Smooth muscle cell (in vitro differentiated cells): Measurements from ENCODE around the gene TXNDC12. TPM values are rescaled to one million over a fixed set of nuclear protein-coding genes. Genes with fewer than 3 reads are reported as not detected.

Experiments
- DNase-seq: peaks from one replicate; lab custom pipeline; 2025; ENCODE audit not compliant: unreplicated experiment; lab: John Stamatoyannopoulos, UW
- H2AFZ ChIP-seq: fragments of 200-600 bp; sonication (generic); 2 replicates; pipeline ENCODE4 v1.6.0; 2016; ENCODE audit warnings: antibody characterized with exemption, low read depth, mild to moderate bottlenecking
- H3F3A ChIP-seq: fragments of 200-600 bp; sonication (generic); 2 replicates; pipeline ENCODE4 v1.6.0; 2017; ENCODE audit warnings: antibody characterized with exemption, low read depth
- H3K27ac ChIP-seq: fragments of 200-600 bp; sonication (generic); 2 replicates; pipeline ENCODE4 v1.5.1; 2016; ENCODE audit warnings: low read depth, mild to moderate bottlenecking
- H3K27me3 ChIP-seq: fragments of 200-600 bp; sonication (generic); 2 replicates; pipeline ENCODE4 v1.6.1; 2016; ENCODE audit warnings: low read depth, mild to moderate bottlenecking
- H3K36me3 ChIP-seq: fragments of 200-600 bp; sonication (generic); 2 replicates; pipeline ENCODE4 v1.5.1; 2016; ENCODE audit warnings: low read depth
- H3K4me1 ChIP-seq: fragments of 200-600 bp; sonication (generic); 2 replicates; pipeline ENCODE4 v1.5.1; 2016; ENCODE audit warnings: low read depth
- H3K4me2 ChIP-seq: fragments of 200-600 bp; sonication (generic); 2 replicates; pipeline ENCODE4 v1.6.0; 2016; ENCODE audit warnings: mild to moderate bottlenecking
- H3K4me3 ChIP-seq: fragments of 200-600 bp; sonication (generic); 2 replicates; pipeline ENCODE4 v1.5.1; 2016; ENCODE audit warnings: mild to moderate bottlenecking
- H3K79me2 ChIP-seq: fragments of 200-600 bp; sonication (generic); 2 replicates; pipeline ENCODE4 v1.6.0; 2016; ENCODE audit warnings: low read depth, mild to moderate bottlenecking
- H3K9ac ChIP-seq: fragments of 200-600 bp; sonication (generic); 2 replicates; pipeline ENCODE4 v1.6.0; 2016; ENCODE audit warnings: low read depth
- H3K9me3 ChIP-seq: fragments of 200-600 bp; sonication (generic); replicated peaks from 2 replicates; pipeline ENCODE4 v1.5.1; 2016; ENCODE audit warnings: low read depth
- H4K20me1 ChIP-seq: fragments of 200-600 bp; sonication (generic); 2 replicates; pipeline ENCODE4 v1.6.0; 2016; ENCODE audit warnings: low read depth
- WGBS: methylation state at CpG from one replicate; pipeline ENCODE4 v1.1.7; 2016; ENCODE audit warnings: low lambda C conversion rate; 5-methylcytosine and 5-hydroxymethylcytosine counted together
- polyA plus RNA-seq: library from polyadenylated mRNA; unstranded; fragments of >200 nt; fragmentation: Nextera tagmentation; extraction: Ambion mirVana; gene quantifications from 2 replicates; pipeline ENCODE4 v1.2.1, GENCODE V29; 2016
- small RNA-seq: library from RNA; depleted of rRNA; stranded (forward); fragments of <200 nt; gene quantifications from one replicate; pipeline ENCODE3, GENCODE V24; 2014
- total RNA-seq: library from RNA; depleted of rRNA; stranded (reverse); fragments of >200 nt; gene quantifications from 2 replicates; pipeline ENCODE4 v1.2.3, GENCODE V29; 2014
- TF ChIP-seq, protein P1 (sequence below): fragments of 200-600 bp; sonication (generic); IDR thresholded peaks from 2 replicates; pipeline ENCODE4 v1.5.1; 2017; ENCODE audit warnings: borderline replicate concordance, mild to moderate bottlenecking, antibody characterized with exemption; ENCODE audit not compliant: insufficient read depth, poor library complexity, severe bottlenecking

TXNDC12 gene
- total and polyA plus RNA-seq, 2 experiments from 2014 or later = 60.2 to 73.0 TPM

- Histone ChIP-seq H3K4me2 (no peak overlapping the region), H2AFZ (no peak overlapping the region), H3K36me3 (no peaks in the 10 kb centered on the region), H3K9ac (no peak overlapping the region), H3K27me3 (no peaks in the 10 kb centered on the region), H4K20me1 (no peaks in the 10 kb centered on the region), H3K27ac (no peak overlapping the region), H3K4me1 (no peaks in the 10 kb centered on the region), H3K79me2 (no peaks in the 10 kb centered on the region), H3K9me3 (no peaks in the 10 kb centered on the region), H3K4me3 (no peak overlapping the region), H3F3A (no peaks in the 10 kb centered on the region)
- DNase-seq = no peak
- WGBS = 97% methylated on average over 12 of the region's 12 CpGs
- TF ChIP-seq, protein P1, sequence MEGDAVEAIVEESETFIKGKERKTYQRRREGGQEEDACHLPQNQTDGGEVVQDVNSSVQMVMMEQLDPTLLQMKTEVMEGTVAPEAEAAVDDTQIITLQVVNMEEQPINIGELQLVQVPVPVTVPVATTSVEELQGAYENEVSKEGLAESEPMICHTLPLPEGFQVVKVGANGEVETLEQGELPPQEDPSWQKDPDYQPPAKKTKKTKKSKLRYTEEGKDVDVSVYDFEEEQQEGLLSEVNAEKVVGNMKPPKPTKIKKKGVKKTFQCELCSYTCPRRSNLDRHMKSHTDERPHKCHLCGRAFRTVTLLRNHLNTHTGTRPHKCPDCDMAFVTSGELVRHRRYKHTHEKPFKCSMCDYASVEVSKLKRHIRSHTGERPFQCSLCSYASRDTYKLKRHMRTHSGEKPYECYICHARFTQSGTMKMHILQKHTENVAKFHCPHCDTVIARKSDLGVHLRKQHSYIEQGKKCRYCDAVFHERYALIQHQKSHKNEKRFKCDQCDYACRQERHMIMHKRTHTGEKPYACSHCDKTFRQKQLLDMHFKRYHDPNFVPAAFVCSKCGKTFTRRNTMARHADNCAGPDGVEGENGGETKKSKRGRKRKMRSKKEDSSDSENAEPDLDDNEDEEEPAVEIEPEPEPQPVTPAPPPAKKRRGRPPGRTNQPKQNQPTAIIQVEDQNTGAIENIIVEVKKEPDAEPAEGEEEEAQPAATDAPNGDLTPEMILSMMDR = no peak
Observed at GRCh38 chr1:51976846-51977602, 78.0 kb downstream of the TXNDC12 start.

- peaks cover 9% of the 10 kb centered on the region for H3K4me1 ChIP-seq
- H3F3A ChIP-seq = no peaks in the 10 kb centered on the region
- H3K9me3 ChIP-seq = no peaks in the 10 kb centered on the region
- H2AFZ ChIP-seq = no peak overlapping the region
- WGBS = 96% methylated on average over 1 of the region's 1 CpG
- no peaks in the 10 kb centered on the region for H4K20me1 ChIP-seq
- no peak overlapping the region for H3K27ac ChIP-seq
- H3K79me2 ChIP-seq = no peaks in the 10 kb centered on the region
- H3K4me3 ChIP-seq = no peak overlapping the region
- no peaks in the 10 kb centered on the region for H3K27me3 ChIP-seq
- H3K9ac ChIP-seq = no peak overlapping the region
- DNase-seq = no peak
- no peaks in the 10 kb centered on the region for H3K36me3 ChIP-seq
- TF ChIP-seq, protein P1 = no peak
- H3K4me2 ChIP-seq = no peak overlapping the region
Observed at GRCh38 chr1:51973587-51974474, 81.2 kb downstream of the TXNDC12 start.

Small RNAs within 50 kb of the gene (small RNA-seq; reads per million reads assigned to genes)
- not detected for gene RN7SL290P
- gene RNA5SP48 = not detected

Other genes with a start within 250 kb of the TXNDC12 start
- 81.5 and 88.4 TPM in 2 replicates for gene NRDC, start 176.5 kb downstream of the TXNDC12 start, total RNA-seq
- gene NRDC, start 176.5 kb downstream of the TXNDC12 start, polyA plus RNA-seq = 95.2 and 96.1 TPM in 2 replicates
- 8.8 and 9.3 TPM in 2 replicates for gene RAB3B, start 64.5 kb downstream of the TXNDC12 start, total RNA-seq
- 3.5 and 6.1 TPM in 2 replicates for gene RAB3B, start 64.5 kb downstream of the TXNDC12 start, polyA plus RNA-seq
- 7.0 and 8.1 TPM in 2 replicates for gene KTI12, start 21.4 kb downstream of the TXNDC12 start, total RNA-seq
- 11.6 and 14.2 TPM in 2 replicates for gene KTI12, start 21.4 kb downstream of the TXNDC12 start, polyA plus RNA-seq
- 95.5 and 103 TPM in 2 replicates for gene BTF3L4, start 1.1 kb upstream of the TXNDC12 start, total RNA-seq
- 67.8 and 77.0 TPM in 2 replicates for gene BTF3L4, start 1.1 kb upstream of the TXNDC12 start, polyA plus RNA-seq
- 19.1 and 19.4 TPM in 2 replicates for gene ZFYVE9, start 86.9 kb upstream of the TXNDC12 start, total RNA-seq
- 2.7 and 4.8 TPM in 2 replicates for gene ZFYVE9, start 86.9 kb upstream of the TXNDC12 start, polyA plus RNA-seq